Measurements from ENCODE around the gene CCT7.

The CCT7 gene

GRCh38 chr2:73239776-73240175, 5.7 kb downstream of the CCT7 start:
- H4K20me1 ChIP-seq (ENCODE audit: insufficient read depth, low read length) = peaks cover 46% of the 10 kb centered on the region
- H3K79me2 ChIP-seq (ENCODE audit: low read length) = peaks cover 90% of the 10 kb centered on the region
- no peak overlapping the region for H3K4me2 ChIP-seq (ENCODE audit: low read length)
- no peak overlapping the region for H3K27ac ChIP-seq (ENCODE audit: low read length)
- H3K27me3 ChIP-seq (ENCODE audit: low read depth, low read length) = no peaks in the 10 kb centered on the region
- peaks cover 14% of the 10 kb centered on the region for H3K4me1 ChIP-seq (ENCODE audit: low read length)
- no peak overlapping the region for H3K4me3 ChIP-seq (ENCODE audit: low read length)
- H3K9me3 ChIP-seq (ENCODE audit: insufficient read depth, low read length) = no peaks in the 10 kb centered on the region
- no peak overlapping the region for H3K9ac ChIP-seq (ENCODE audit: low read length)
- peaks cover 52% of the 10 kb centered on the region for H3K36me3 ChIP-seq (replicated peaks; ENCODE audit: low read depth, low read length)
- TF ChIP-seq EZH2phosphoT487 (IDR thresholded peaks at IDR 0.05; ENCODE audit: low read depth) (no peak), CTCF (IDR thresholded peaks at IDR 0.05; ENCODE audit: low read depth, low read length) (no peak)
- no peak overlapping the region for H2AFZ ChIP-seq (ENCODE audit: low read depth, low read length)

- no peaks in the 10 kb centered on the region for H3K4me1 ChIP-seq (ENCODE audit: low read length)
- no peaks in the 10 kb centered on the region for H3K27me3 ChIP-seq (ENCODE audit: low read depth, low read length)
- H3K9me3 ChIP-seq (ENCODE audit: insufficient read depth, low read length) = no peaks in the 10 kb centered on the region
- H3K27ac ChIP-seq (ENCODE audit: low read length) = no peak overlapping the region
- H3K9ac ChIP-seq (ENCODE audit: low read length) = no peak overlapping the region
- TF ChIP-seq CTCF (IDR thresholded peaks at IDR 0.05; ENCODE audit: low read depth, low read length) (no peak), EZH2phosphoT487 (IDR thresholded peaks at IDR 0.05; ENCODE audit: low read depth) (no peak)
- H3K4me2 ChIP-seq (ENCODE audit: low read length) = no peak overlapping the region
- no peak overlapping the region for H3K4me3 ChIP-seq (ENCODE audit: low read length)
- peaks cover 9% of the 10 kb centered on the region for H4K20me1 ChIP-seq (ENCODE audit: insufficient read depth, low read length)
- peaks cover 65% of the 10 kb centered on the region for H3K79me2 ChIP-seq (ENCODE audit: low read length)
- H3K36me3 ChIP-seq (replicated peaks; ENCODE audit: low read depth, low read length) = peaks cover 78% of the 10 kb centered on the region
- no peak overlapping the region for H2AFZ ChIP-seq (ENCODE audit: low read depth, low read length)
These were observed 9.9 kb downstream of the CCT7 start for GRCh38 chr2:73243884-73244570.

GRCh38 chr2:73244580-73244979, 10.5 kb downstream of the CCT7 start:
- peaks cover 79% of the 10 kb centered on the region for H3K36me3 ChIP-seq (replicated peaks; ENCODE audit: low read depth, low read length)
- no peaks in the 10 kb centered on the region for H3K9me3 ChIP-seq (ENCODE audit: insufficient read depth, low read length)
- H3K79me2 ChIP-seq (ENCODE audit: low read length) = peaks cover 62% of the 10 kb centered on the region
- no peak overlapping the region for H3K4me3 ChIP-seq (ENCODE audit: low read length)
- peaks cover 3% of the 10 kb centered on the region; the same call in 1 of the 2 replicates for H4K20me1 ChIP-seq (ENCODE audit: insufficient read depth, low read length)
- H3K4me1 ChIP-seq (ENCODE audit: low read length) = no peaks in the 10 kb centered on the region
- TF ChIP-seq EZH2phosphoT487 (IDR thresholded peaks at IDR 0.05; ENCODE audit: low read depth) (no peak), CTCF (IDR thresholded peaks at IDR 0.05; ENCODE audit: low read depth, low read length) (no peak)
- H3K9ac ChIP-seq (ENCODE audit: low read length) = no peak overlapping the region
- no peak overlapping the region for H2AFZ ChIP-seq (ENCODE audit: low read depth, low read length)
- H3K27ac ChIP-seq (ENCODE audit: low read length) = no peak overlapping the region
- no peaks in the 10 kb centered on the region for H3K27me3 ChIP-seq (ENCODE audit: low read depth, low read length)
- no peak overlapping the region for H3K4me2 ChIP-seq (ENCODE audit: low read length)

- H3K27ac ChIP-seq (ENCODE audit: low read length) = no peak overlapping the region
- TF ChIP-seq CTCF (IDR thresholded peaks at IDR 0.05; ENCODE audit: low read depth, low read length) (no peak), EZH2phosphoT487 (IDR thresholded peaks at IDR 0.05; ENCODE audit: low read depth) (no peak)
- H3K9me3 ChIP-seq (ENCODE audit: insufficient read depth, low read length) = no peaks in the 10 kb centered on the region
- H3K4me3 ChIP-seq (ENCODE audit: low read length) = no peak overlapping the region
- H4K20me1 ChIP-seq (ENCODE audit: insufficient read depth, low read length) = 0 out of 2 replicates have a peak, but pooled peaks cover 7% of the 10 kb centered on the region
- H3K36me3 ChIP-seq (replicated peaks; ENCODE audit: low read depth, low read length) = peaks cover 80% of the 10 kb centered on the region
- no peak overlapping the region for H3K4me2 ChIP-seq (ENCODE audit: low read length)
- H3K27me3 ChIP-seq (ENCODE audit: low read depth, low read length) = no peaks in the 10 kb centered on the region
- no peak overlapping the region for H3K9ac ChIP-seq (ENCODE audit: low read length)
- H2AFZ ChIP-seq (ENCODE audit: low read depth, low read length) = no peak overlapping the region
- H3K79me2 ChIP-seq (ENCODE audit: low read length) = peaks cover 44% of the 10 kb centered on the region
- no peaks in the 10 kb centered on the region for H3K4me1 ChIP-seq (ENCODE audit: low read length)
These were observed 12.7 kb downstream of the CCT7 start for GRCh38 chr2:73246850-73247249.
